ENCODE results near the gene XPO1.

DNA sequence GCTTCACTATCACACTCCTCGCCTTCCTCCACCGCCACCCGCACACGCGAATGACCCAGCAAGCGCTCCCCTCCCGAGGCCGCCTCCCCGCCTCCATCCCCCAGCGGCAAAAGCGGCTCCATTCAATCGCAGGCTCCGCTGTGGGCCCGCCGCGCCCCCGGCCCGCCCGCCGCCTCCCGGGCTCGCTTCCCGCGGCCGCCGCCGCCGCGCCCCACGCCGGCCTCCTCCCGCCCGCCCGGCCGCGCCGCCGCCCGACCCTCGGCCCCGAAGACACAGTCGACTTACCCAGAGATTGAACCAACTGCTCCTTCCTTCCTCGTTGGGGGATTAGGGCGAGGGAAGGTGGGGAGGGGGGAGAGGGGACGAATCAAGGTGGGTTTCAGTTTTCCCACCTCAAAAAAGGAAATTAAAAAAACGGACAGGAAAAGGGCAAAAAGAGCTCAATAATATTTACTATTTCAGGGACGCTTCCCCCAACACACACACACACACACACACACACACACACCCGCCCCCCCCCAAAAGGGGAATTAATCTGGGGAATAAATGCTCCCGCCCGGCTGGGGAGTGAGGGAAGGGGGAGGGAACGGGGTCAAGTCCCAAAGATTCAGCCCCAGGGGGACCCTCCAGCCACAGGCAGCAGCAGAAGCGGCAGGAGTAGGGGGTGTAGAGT is 743 bp downstream of the XPO1 start:
- TF ChIP-seq POLR2AphosphoS5 (IDR thresholded peaks at IDR 0.05) (no peak), POLR2A (IDR thresholded peaks at IDR 0.05) (no peak)
- TF ChIP-seq, protein P1, sequence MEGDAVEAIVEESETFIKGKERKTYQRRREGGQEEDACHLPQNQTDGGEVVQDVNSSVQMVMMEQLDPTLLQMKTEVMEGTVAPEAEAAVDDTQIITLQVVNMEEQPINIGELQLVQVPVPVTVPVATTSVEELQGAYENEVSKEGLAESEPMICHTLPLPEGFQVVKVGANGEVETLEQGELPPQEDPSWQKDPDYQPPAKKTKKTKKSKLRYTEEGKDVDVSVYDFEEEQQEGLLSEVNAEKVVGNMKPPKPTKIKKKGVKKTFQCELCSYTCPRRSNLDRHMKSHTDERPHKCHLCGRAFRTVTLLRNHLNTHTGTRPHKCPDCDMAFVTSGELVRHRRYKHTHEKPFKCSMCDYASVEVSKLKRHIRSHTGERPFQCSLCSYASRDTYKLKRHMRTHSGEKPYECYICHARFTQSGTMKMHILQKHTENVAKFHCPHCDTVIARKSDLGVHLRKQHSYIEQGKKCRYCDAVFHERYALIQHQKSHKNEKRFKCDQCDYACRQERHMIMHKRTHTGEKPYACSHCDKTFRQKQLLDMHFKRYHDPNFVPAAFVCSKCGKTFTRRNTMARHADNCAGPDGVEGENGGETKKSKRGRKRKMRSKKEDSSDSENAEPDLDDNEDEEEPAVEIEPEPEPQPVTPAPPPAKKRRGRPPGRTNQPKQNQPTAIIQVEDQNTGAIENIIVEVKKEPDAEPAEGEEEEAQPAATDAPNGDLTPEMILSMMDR (IDR thresholded peaks at IDR 0.05) = no peak

Data from transverse colon (tissue), 4 donors.